ENCODE results near the gene PRPF39.

DNA sequence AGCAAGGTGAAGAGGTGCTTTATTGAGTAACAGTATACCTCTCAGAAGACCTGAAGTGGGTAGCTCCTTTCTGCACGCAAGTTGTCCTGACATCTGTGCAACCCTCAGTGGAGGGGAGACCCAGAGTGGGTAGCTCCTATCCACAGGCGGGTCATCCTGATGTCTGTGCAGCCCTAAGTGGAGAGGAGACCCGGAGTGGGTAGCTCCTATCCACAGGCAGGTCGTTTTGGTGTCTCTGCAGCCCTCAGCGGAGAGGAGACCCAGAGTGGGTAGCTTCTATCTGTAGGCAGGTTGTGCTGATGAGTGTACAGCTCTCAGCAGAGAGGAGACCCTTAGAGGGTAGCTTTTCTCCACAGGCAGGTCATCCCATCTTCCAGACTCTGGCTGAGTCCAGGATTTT, 45.1 kb upstream of the PRPF39 start:
- no peak for TF ChIP-seq ZNF384 (IDR thresholded peaks at IDR 0.05; ENCODE audit: borderline replicate concordance, low read depth, low read length)
- no peak for TF ChIP-seq EP300 (IDR thresholded peaks at IDR 0.05; ENCODE audit: borderline replicate concordance in 1 of 2, control insufficient read depth in 1 of 2, low read depth in 2 of 2, low read length in 2 of 2)
- TF ChIP-seq HDAC6 (IDR thresholded peaks at IDR 0.05; ENCODE audit: unreplicated experiment) = no peak
- TF ChIP-seq POLR2A (IDR thresholded peaks at IDR 0.05; ENCODE audit: low read depth, low read length) = no peak
- TF ChIP-seq CHD4 (IDR thresholded peaks at IDR 0.05) = no peak
- no peak for TF ChIP-seq CTCF (IDR thresholded peaks at IDR 0.05 in 2 of 3, conservative IDR thresholded peaks at IDR 0.05 in 1 of 3; ENCODE audit: control insufficient read depth in 2 of 3, extremely low read depth in 1 of 3, insufficient read depth in 1 of 3, low read depth in 3 of 3, low read length in 3 of 3)
- TF ChIP-seq TARDBP (IDR thresholded peaks at IDR 0.05; ENCODE audit: borderline replicate concordance) = no peak
- TF ChIP-seq HDAC2 (IDR thresholded peaks at IDR 0.05) = no peak
- no peak for TF ChIP-seq SP1 (IDR thresholded peaks at IDR 0.05; ENCODE audit: low read depth, low read length)
- TF ChIP-seq POLR2AphosphoS5 (IDR thresholded peaks at IDR 0.05; ENCODE audit: low read length) = no peak
- TF ChIP-seq EZH2 (IDR thresholded peaks at IDR 0.05; ENCODE audit: borderline replicate concordance, control insufficient read depth, low read depth, low read length) = no peak
- no peak for TF ChIP-seq DPF2 (IDR thresholded peaks at IDR 0.05)
